H9 (cell line): ENCODE results near the gene NMT1. TPM values are rescaled to one million over a fixed set of nuclear protein-coding genes. Genes with fewer than 3 reads are reported as not detected.

ENCODE experiments used
- DNase-seq: peaks from one replicate; pipeline ENCODE4 v3.0.0-alpha.2; 2017
- H2AFZ ChIP-seq: one replicate; pipeline ENCODE4 v1.6.1; 2013; ENCODE audit warnings: mild to moderate bottlenecking, low read length, control low read depth, moderate library complexity
- H2AK5ac ChIP-seq: 2 replicates; pipeline ENCODE4 v1.6.1; 2013; ENCODE audit warnings: low read length, control low read depth, mixed read lengths; ENCODE audit not compliant: insufficient read length
- H2BK120ac ChIP-seq: one replicate; pipeline ENCODE4 v1.6.1; 2013; ENCODE audit warnings: low read depth, mild to moderate bottlenecking, low read length, control low read depth, inconsistent platforms; ENCODE audit not compliant: poor library complexity, severe bottlenecking
- H2BK12ac ChIP-seq: 2 replicates; pipeline ENCODE4 v1.6.1; 2013; ENCODE audit warnings: low read length, control low read depth, mixed read lengths, low read depth; ENCODE audit not compliant: insufficient read length
- H2BK15ac ChIP-seq: 2 replicates; pipeline ENCODE4 v1.6.1; 2013; ENCODE audit warnings: low read depth, low read length, control low read depth
- H2BK20ac ChIP-seq: one replicate; pipeline ENCODE4 v1.6.1; 2013; ENCODE audit warnings: low read depth, mild to moderate bottlenecking, low read length, control low read depth, inconsistent platforms; ENCODE audit not compliant: poor library complexity, severe bottlenecking
- H2BK5ac ChIP-seq: 2 replicates; pipeline ENCODE4 v1.6.1; 2013; ENCODE audit warnings: low read length, control low read depth, mixed read lengths; ENCODE audit not compliant: insufficient read length
- H3K14ac ChIP-seq: 2 replicates; pipeline ENCODE4 v1.6.1; 2013; ENCODE audit warnings: low read length, control low read depth; ENCODE audit not compliant: insufficient read depth
- H3K18ac ChIP-seq: 2 replicates; pipeline ENCODE4 v1.6.1; 2013; ENCODE audit warnings: low read depth, mild to moderate bottlenecking, mixed read lengths, low read length, control low read depth; ENCODE audit not compliant: insufficient read length
- H3K23ac ChIP-seq: 2 replicates; pipeline ENCODE4 v1.6.1; 2013; ENCODE audit warnings: low read length, control low read depth, mixed read lengths, low read depth; ENCODE audit not compliant: insufficient read length
- H3K23me2 ChIP-seq: 2 replicates; pipeline ENCODE4 v1.6.1; 2013; ENCODE audit warnings: low read depth, mild to moderate bottlenecking, mixed read lengths, low read length, control low read depth; ENCODE audit not compliant: insufficient read length, poor library complexity, severe bottlenecking
- H3K27ac ChIP-seq: 2 replicates; pipeline ENCODE4 v1.5.1; 2013; ENCODE audit warnings: low read length, control low read depth, mixed read lengths, low read depth; ENCODE audit not compliant: insufficient read length
- H3K27me3 ChIP-seq: 2 replicates; pipeline ENCODE4 v1.6.1; 2013; ENCODE audit warnings: low read length, control low read depth, inconsistent platforms; ENCODE audit not compliant: insufficient read depth
- H3K4ac ChIP-seq: 2 replicates; pipeline ENCODE4 v1.6.1; 2013; ENCODE audit warnings: low read depth, mild to moderate bottlenecking, control low read depth, inconsistent platforms, low read length, moderate library complexity
- H3K4me1 ChIP-seq: 2 replicates; pipeline ENCODE4 v1.6.1; 2013; ENCODE audit warnings: low read length, control low read depth, inconsistent platforms; ENCODE audit not compliant: insufficient read depth
- H3K4me2 ChIP-seq: 2 replicates; pipeline ENCODE4 v1.6.1; 2013; ENCODE audit warnings: low read length, control low read depth, mixed read lengths; ENCODE audit not compliant: insufficient read length, insufficient read depth
- H3K56ac ChIP-seq: 2 replicates; pipeline ENCODE4 v1.6.1; 2013; ENCODE audit warnings: low read depth, mild to moderate bottlenecking, mixed read lengths, low read length, control low read depth; ENCODE audit not compliant: insufficient read length
- H3K79me1 ChIP-seq: 2 replicates; pipeline ENCODE4 v1.6.1; 2013; ENCODE audit warnings: low read depth, mild to moderate bottlenecking, moderate library complexity, low read length, control low read depth, inconsistent platforms; ENCODE audit not compliant: insufficient read depth, poor library complexity, severe bottlenecking
- H3K79me2 ChIP-seq: 2 replicates; pipeline ENCODE4 v1.6.1; 2013; ENCODE audit warnings: low read length, control low read depth, inconsistent platforms; ENCODE audit not compliant: insufficient read depth
- H3K9ac ChIP-seq: 2 replicates; pipeline ENCODE4 v1.6.1; 2013; ENCODE audit warnings: low read length, control low read depth, mixed read lengths; ENCODE audit not compliant: insufficient read length; ENCODE audit errors: extremely low read depth
- H3K9me3 ChIP-seq: one replicate; pipeline ENCODE4 v1.6.1; 2013; ENCODE audit warnings: low read depth, low read length, inconsistent platforms; ENCODE audit not compliant: control insufficient read depth
- H3T11ph ChIP-seq: one replicate; pipeline ENCODE4 v1.6.1; 2013; ENCODE audit warnings: mild to moderate bottlenecking, low read length, control low read depth, inconsistent platforms
- H4K20me1 ChIP-seq: one replicate; pipeline ENCODE4 v1.6.1; 2013; ENCODE audit not compliant: control insufficient read depth, insufficient read length, insufficient read depth
- H4K5ac ChIP-seq: 2 replicates; pipeline ENCODE4 v1.6.1; 2013; ENCODE audit warnings: low read depth, mild to moderate bottlenecking, mixed read lengths, low read length, control low read depth; ENCODE audit not compliant: insufficient read length
- H4K8ac ChIP-seq: replicated peaks from 2 replicates; pipeline ENCODE4 v1.6.1; 2013; ENCODE audit warnings: low read length, control low read depth, mixed read lengths, low read depth; ENCODE audit not compliant: insufficient read length
- H4K91ac ChIP-seq: 2 replicates; pipeline ENCODE4 v1.6.1; 2013; ENCODE audit warnings: low read depth, mild to moderate bottlenecking, moderate library complexity, mixed read lengths, low read length, control low read depth; ENCODE audit not compliant: insufficient read length
- H3K27ac Mint-ChIP-seq, 3 experiments: 2 replicates in 2 of 3; 3 replicates in 1 of 3; pipeline ENCODE4 v1.8.0; 2020 to 2021; ENCODE audit warnings: mixed read lengths in 3 of 3, mild to moderate bottlenecking in 1 of 3, moderate library complexity in 1 of 3
- H3K27me3 Mint-ChIP-seq: 2 replicates; pipeline ENCODE4 v1.8.0; 2021; ENCODE audit warnings: low read depth, mild to moderate bottlenecking, moderate library complexity, mixed read lengths
- H3K36me3 Mint-ChIP-seq, 3 experiments: 2 replicates in 2 of 3; 3 replicates in 1 of 3; pipeline ENCODE4 v1.8.0; 2020 to 2021; ENCODE audit warnings: low read depth in 3 of 3, mixed read lengths in 3 of 3; ENCODE audit not compliant: insufficient read depth in 1 of 3
- H3K4me1 Mint-ChIP-seq, 2 experiments: 2 replicates each; pipeline ENCODE4 v1.8.0; 2020; ENCODE audit warnings: mixed read lengths in 2 of 2
- H3K4me3 Mint-ChIP-seq, 2 experiments: 2 replicates in 1 of 2; 3 replicates in 1 of 2; pipeline ENCODE4 v1.8.0; 2020 to 2021; ENCODE audit warnings: mild to moderate bottlenecking in 2 of 2, mixed read lengths in 2 of 2, moderate library complexity in 1 of 2
- H3K9me3 Mint-ChIP-seq, 2 experiments: 2 replicates in 1 of 2; 3 replicates in 1 of 2; pipeline ENCODE4 v1.8.0; 2020; ENCODE audit warnings: mild to moderate bottlenecking in 2 of 2, mixed read lengths in 2 of 2, moderate library complexity in 1 of 2
- WGBS: extraction: QIAGEN DNeasy Blood & Tissue Kit; methylation state at CpG from one replicate; pipeline ENCODE4 v1.1.7; 2013; ENCODE audit warnings: missing lambda C conversion rate, low lambda C conversion rate, mixed read lengths; ENCODE audit not compliant: insufficient read length; ENCODE audit errors: extremely low coverage; 5-methylcytosine and 5-hydroxymethylcytosine counted together
- total RNA-seq: library from RNA; stranded (reverse); gene quantifications from 2 replicates; pipeline ENCODE4 v1.2.1, GENCODE V29; 2021
- TF ChIP-seq, protein P1 (sequence below): fragments of 200-600 bp; sonication (generic); conservative IDR thresholded peaks from 3 replicates; pipeline ENCODE4 v1.8.0; 2021; ENCODE audit warnings: antibody characterized with exemption, mild to moderate bottlenecking

The NMT1 gene
- total RNA-seq, 1 experiment from 2014 or later: 150 TPM

DNA sequence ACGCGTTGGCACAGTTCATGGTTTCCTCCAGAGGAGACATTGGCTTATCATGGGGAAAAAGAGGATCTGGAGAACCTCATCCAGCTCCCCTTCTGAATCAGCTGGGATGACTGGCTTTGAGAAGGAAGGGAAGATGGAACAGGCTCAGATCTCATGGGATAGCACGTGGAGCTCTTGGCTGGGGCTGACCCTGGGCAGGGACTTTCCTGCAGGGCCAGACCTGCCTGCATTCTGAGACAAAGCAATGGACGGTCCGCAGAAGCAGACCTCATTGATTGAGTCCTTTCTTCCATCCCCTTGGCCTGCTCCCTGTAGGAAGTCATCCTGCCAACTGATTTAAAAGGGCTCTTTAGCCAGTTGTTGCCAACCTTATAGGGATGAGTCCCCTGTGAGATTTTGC is 45.0 kb downstream of the NMT1 start:
- Histone ChIP-seq H3K4me2 (no peak overlapping the region), H3K23ac (no peak overlapping the region), H4K5ac (no peak overlapping the region), H3K9me3 (no peaks in the 10 kb centered on the region), H3K9ac (no peak overlapping the region), H3K27ac (no peak overlapping the region), H3K4me1 (no peaks in the 10 kb centered on the region), H2BK12ac (no peak overlapping the region), H2BK15ac (no peak overlapping the region), H4K20me1 (no peaks in the 10 kb centered on the region), H4K91ac (no peak overlapping the region), H2AK5ac (no peak overlapping the region), H3T11ph (no peak overlapping the region), H3K27me3 (no peaks in the 10 kb centered on the region), H2BK120ac (no peak overlapping the region), H2AFZ (no peak overlapping the region), H4K8ac (no peak overlapping the region), H2BK5ac (no peak overlapping the region), H3K56ac (no peak overlapping the region), H3K4ac (no peak overlapping the region), H3K18ac (no peak overlapping the region), H3K14ac (no peak overlapping the region), H3K23me2 (no peaks in the 10 kb centered on the region), H3K79me1 (no peaks in the 10 kb centered on the region), H3K79me2 (no peaks in the 10 kb centered on the region), H2BK20ac (no peak overlapping the region)
- Mint-ChIP-seq H3K4me3 (no peak overlapping the region), H3K36me3 (peaks cover 19 to 78% (median 75%) of the 10 kb centered on the region in 3 experiments; a peak in 6 of 7 replicates), H3K27me3 (peaks cover 2% of the 10 kb centered on the region; the same call in 1 of the 2 replicates), H3K4me1 (peaks cover 0 to 5% of the 10 kb centered on the region in 2 experiments; a peak in 2 of 4 replicates), H3K27ac (no peak overlapping the region), H3K9me3 (no peaks in the 10 kb centered on the region)
- no peak for DNase-seq
- WGBS: no CpG with 5 or more reads among the region's 5 CpGs
- TF ChIP-seq, protein P1, sequence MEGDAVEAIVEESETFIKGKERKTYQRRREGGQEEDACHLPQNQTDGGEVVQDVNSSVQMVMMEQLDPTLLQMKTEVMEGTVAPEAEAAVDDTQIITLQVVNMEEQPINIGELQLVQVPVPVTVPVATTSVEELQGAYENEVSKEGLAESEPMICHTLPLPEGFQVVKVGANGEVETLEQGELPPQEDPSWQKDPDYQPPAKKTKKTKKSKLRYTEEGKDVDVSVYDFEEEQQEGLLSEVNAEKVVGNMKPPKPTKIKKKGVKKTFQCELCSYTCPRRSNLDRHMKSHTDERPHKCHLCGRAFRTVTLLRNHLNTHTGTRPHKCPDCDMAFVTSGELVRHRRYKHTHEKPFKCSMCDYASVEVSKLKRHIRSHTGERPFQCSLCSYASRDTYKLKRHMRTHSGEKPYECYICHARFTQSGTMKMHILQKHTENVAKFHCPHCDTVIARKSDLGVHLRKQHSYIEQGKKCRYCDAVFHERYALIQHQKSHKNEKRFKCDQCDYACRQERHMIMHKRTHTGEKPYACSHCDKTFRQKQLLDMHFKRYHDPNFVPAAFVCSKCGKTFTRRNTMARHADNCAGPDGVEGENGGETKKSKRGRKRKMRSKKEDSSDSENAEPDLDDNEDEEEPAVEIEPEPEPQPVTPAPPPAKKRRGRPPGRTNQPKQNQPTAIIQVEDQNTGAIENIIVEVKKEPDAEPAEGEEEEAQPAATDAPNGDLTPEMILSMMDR: no peak
